NCI-H526 (cell line): ENCODE measurements around the gene FAM185A.
"Not testable (repeated sequence)": the region's sequence is repeated elsewhere in the genome, so short reads cannot be mapped to it uniquely, and the experiment has no call there.

ENCODE experiments used
- DNase-seq, 2 experiments: peaks; one replicate each; lab custom pipeline; 2025; lab: John Stamatoyannopoulos, UW

The FAM185A gene

GRCh38 chr7:102830197-102830596 is 81.4 kb downstream of the FAM185A start:
- DNase-seq = no peak

- DNase-seq = no peak
These were observed 83.9 kb downstream of the FAM185A start for GRCh38 chr7:102832674-102833073.

- DNase-seq = no peak
These were observed 84.5 kb downstream of the FAM185A start for GRCh38 chr7:102833343-102833742.

- no peak for DNase-seq
These were observed 85.7 kb downstream of the FAM185A start for GRCh38 chr7:102834466-102834865.

- no peak for DNase-seq
These were observed 86.2 kb downstream of the FAM185A start for GRCh38 chr7:102834999-102835398.

GRCh38 chr7:102836191-102836919 is 87.6 kb downstream of the FAM185A start:
- DNase-seq = no peak

GRCh38 chr7:102836977-102837376 is 88.2 kb downstream of the FAM185A start:
- no peak for DNase-seq

GRCh38 chr7:102837802-102838201 is 89.0 kb downstream of the FAM185A start:
- DNase-seq = no peak

GRCh38 chr7:102838572-102839101 is 89.8 kb downstream of the FAM185A start:
- DNase-seq = not testable (repeated sequence)

GRCh38 chr7:102840404-102840803 is 91.6 kb downstream of the FAM185A start:
- no peak for DNase-seq

GRCh38 chr7:102841290-102841689 is 92.5 kb downstream of the FAM185A start:
- DNase-seq = no peak

- DNase-seq = no peak
These were observed 93.5 kb downstream of the FAM185A start for GRCh38 chr7:102842284-102842683.

GRCh38 chr7:102843850-102844249 is 95.1 kb downstream of the FAM185A start:
- no peak for DNase-seq

GRCh38 chr7:102845346-102845745 is 96.5 kb downstream of the FAM185A start:
- no peak for DNase-seq

GRCh38 chr7:102849079-102849478 is 100.3 kb downstream of the FAM185A start:
- DNase-seq = no peak

GRCh38 chr7:102849538-102849937 is 100.7 kb downstream of the FAM185A start:
- DNase-seq = no peak

- DNase-seq = no peak
These were observed 107.2 kb downstream of the FAM185A start for GRCh38 chr7:102856036-102856435.
